AG20443 (cell line): ENCODE data around the gene SYNM.
"Not testable (repeated sequence)": the region's sequence is repeated elsewhere in the genome, so short reads cannot be mapped to it uniquely, and the experiment has no call there.

Experiments used
- DNase-seq: peaks from one replicate; pipeline ENCODE4 v3.0.0; 2012; ENCODE audit warnings: low spot score, mixed read lengths

Gene SYNM, protein sequence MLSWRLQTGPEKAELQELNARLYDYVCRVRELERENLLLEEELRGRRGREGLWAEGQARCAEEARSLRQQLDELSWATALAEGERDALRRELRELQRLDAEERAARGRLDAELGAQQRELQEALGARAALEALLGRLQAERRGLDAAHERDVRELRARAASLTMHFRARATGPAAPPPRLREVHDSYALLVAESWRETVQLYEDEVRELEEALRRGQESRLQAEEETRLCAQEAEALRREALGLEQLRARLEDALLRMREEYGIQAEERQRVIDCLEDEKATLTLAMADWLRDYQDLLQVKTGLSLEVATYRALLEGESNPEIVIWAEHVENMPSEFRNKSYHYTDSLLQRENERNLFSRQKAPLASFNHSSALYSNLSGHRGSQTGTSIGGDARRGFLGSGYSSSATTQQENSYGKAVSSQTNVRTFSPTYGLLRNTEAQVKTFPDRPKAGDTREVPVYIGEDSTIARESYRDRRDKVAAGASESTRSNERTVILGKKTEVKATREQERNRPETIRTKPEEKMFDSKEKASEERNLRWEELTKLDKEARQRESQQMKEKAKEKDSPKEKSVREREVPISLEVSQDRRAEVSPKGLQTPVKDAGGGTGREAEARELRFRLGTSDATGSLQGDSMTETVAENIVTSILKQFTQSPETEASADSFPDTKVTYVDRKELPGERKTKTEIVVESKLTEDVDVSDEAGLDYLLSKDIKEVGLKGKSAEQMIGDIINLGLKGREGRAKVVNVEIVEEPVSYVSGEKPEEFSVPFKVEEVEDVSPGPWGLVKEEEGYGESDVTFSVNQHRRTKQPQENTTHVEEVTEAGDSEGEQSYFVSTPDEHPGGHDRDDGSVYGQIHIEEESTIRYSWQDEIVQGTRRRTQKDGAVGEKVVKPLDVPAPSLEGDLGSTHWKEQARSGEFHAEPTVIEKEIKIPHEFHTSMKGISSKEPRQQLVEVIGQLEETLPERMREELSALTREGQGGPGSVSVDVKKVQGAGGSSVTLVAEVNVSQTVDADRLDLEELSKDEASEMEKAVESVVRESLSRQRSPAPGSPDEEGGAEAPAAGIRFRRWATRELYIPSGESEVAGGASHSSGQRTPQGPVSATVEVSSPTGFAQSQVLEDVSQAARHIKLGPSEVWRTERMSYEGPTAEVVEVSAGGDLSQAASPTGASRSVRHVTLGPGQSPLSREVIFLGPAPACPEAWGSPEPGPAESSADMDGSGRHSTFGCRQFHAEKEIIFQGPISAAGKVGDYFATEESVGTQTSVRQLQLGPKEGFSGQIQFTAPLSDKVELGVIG (N-terminal part only)

GRCh38 chr15:99104788-99105513, at the start of gene SYNM:
Gene SYNM, plus strand, starts transcription at chr15:99105080. Its CDS starts 120 bp downstream, at chr15:99105200.
- peak; percentile 94 for DNase-seq

DNA sequence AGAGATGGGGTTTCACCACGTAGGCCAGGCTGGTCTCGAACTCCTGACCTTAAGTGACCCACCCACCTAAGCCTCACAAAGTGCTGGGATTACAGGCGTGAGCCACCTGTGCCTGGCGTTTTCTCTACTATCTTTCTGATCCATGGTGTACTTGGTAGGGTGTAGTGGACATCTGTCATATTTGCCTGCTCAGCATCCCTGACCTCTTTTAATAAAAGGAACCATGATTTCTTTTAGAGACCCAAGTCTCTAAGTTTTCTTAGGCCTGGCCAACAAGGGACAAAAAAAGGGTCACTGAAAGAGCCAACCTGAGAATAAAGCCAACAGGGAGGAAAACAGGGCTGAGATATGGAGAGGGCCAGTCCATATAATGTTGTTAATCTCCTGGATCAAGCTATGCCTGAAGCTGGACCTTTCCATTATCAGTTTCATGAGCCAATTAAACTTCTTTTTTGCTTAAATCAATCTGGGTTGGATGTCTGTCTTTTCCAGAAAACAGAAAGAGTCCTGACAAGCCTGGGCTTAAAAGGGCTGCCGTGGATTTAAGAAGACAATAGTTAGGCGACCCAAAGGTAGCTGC, 49.2 kb upstream of the SYNM start:
- DNase-seq: no peak

GRCh38 chr15:99057020-99057419, 47.9 kb upstream of the SYNM start:
- no peak for DNase-seq

DNA sequence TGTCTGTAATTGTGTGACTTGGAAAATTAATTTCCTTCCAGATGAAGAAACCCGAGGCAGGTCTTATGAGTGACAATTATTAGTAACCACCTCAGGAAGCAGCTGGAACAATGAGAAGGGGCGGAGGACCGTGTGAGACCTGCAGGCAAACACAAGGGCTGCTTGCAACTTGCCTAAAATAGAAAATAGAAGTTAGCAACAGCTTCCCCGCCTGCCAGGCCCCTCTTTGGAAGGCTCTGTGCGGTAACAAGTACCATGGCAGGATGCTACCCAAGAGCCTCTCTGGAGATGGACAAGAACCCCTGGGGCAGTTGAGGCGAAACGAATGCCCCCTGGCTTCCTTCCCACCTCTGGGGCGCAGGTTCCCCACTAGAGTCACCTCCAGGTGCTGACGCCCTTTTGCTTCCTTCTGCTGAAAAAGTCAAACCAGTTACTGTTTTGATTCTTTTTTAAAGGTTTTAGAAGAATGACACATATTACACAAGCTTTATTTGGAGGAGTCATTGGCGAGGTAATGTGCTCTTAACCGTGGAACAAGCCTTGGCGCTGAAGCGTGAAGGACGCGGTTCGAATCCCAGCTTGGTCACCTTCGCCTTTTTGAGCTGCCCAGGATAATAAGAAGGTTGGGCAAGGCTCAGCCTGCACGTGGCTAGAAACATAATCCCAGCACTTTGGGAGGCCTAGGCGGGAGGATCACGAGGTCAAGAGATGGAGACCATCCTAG, 47.0 kb upstream of the SYNM start:
- no peak for DNase-seq

DNA sequence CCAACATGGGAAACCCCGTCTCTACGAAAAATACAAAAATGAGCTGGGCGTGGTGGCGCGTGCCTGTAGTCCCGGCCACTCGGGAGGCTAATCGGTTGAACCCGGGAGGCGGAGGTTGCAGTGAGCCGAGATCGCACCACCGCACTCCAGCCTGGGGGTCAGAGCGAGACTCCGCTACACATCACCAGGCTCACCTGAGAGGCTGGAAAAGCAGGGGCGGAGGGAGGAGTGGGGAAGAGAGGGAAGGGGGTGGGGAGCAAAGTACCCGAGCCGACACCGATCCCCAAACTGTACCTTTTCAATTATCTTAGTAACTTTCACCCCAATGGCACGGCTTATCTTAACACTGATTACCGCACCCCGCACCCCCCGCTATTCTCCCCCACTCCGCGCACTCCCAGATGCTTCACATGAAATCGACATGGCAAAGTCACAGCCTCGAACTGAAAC, 46.4 kb upstream of the SYNM start:
- DNase-seq: no peak

DNA sequence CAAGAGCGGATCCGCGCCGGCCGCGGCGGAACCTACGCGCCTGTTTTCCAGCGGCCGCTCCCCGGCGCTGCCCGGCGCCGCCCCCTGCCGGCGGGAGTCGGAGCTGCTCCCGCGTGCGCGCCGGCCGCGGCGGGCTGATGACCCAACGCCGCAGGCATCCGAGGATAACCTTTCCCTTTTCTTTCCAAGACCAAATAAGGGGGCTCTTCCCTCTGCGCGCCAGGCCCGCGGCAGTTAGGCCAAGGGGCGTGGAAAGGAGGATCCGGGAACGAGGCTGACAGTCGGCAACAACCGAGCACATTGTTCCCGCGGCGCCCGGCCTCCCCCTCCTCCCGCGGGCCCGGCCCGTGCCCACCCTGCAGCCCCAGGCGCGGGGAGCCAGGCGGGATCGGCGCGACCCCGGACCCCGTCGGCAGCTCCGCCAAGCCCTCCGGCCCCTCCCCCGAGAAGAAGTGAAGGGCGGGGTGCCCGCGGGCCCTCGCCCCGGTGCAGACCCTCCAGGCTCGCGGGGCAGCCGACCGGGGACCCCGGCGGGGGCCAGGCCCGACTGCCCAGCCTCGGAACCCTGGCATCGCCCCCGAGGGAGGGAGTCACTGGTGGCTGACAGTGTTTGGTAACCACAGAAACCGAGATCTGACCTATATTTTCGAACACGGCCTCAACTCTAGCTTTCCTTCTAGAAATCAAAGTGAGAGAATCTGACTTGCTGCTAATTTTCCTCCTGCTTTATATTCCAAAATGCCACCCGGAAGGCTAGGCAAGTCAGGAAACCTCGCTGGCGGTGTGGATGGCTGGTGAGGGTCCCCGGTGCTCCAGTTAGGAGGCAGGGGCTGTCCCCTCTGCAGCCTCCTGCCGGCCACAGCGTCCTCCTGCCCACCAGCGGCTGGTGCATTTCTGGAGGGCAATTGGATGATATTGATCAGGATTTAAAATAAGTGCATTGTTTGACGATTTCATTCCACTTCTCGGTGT, 45.6 kb upstream of the SYNM start:
- peak; percentile 97 for DNase-seq

DNA sequence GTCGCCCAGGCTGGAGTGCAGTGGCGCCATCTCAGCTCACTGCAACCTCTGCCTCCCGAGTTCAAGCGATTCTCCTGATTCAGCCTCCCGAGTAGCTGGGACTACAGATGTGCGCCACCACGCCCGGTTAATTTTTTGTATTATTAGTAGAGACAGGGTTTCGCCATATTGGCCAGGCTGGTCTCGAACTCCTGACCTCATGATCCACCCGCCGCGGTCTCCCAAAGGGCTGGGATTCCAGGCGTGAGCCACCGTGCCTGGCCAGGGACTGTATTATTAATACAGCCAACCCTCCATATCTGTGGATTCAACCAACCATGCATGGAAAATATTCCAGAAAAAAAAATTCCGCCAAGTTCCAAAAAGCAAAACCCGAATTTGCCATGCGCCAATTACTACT, 44.7 kb upstream of the SYNM start:
- not testable (repeated sequence) for DNase-seq

DNA sequence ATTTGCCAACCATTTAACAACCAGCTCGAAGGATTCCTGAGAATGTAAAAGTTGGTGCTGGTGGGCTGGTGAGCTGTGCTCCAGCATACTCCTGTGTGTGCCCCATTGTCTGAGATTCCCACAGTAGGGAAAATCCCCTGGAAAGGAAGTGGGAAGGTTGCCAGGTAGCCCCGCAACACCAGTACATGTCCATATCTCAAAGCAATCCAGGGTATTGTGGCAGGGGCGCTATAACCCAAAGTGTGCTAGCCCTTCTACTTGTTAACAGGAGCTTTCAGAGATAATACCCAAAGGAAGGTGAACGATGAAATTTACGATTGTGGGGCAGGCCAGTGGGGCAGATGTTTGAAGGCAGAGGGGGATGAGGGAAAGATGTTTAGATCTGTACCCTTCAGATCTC, 42.7 kb upstream of the SYNM start:
- DNase-seq: no peak

DNA sequence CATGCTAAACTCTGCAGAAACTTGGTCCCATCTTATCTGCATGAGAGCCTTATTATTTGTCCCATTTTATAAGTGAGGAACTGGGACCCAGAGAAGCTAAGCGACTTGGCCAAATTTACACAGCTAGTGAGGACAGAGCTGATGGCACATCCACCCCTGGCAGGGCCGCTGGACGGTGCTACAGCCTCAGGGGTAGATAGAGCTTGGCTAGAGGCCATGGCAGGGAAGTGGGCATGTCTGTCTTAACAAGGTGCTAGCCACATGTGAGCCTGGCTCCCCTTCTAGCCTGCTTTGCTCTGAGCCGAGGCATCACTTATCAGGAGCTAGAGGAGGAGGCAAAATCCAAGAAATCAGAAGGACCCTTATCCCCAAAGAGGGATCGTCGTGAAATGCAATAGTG, 36.7 kb upstream of the SYNM start:
- DNase-seq: no peak

DNA sequence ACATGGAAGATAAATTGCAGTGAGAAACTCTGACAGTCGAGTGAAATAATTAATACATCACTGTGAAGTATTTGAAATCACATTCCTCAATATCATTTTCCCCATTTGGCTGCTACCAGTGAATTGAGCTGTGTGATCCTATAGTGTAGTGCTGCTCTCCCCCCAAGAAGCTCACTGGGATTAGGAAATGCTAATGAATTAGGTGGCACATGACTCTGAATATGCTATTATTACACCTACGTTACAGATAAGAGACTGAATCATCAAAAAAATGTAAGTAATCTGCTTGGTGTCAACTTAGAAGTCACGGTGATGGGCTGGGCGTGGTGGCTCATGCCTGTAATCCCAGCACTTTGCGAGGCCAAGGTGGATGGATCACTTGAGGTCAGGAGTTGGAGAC, 34.7 kb upstream of the SYNM start:
- no peak for DNase-seq

DNA sequence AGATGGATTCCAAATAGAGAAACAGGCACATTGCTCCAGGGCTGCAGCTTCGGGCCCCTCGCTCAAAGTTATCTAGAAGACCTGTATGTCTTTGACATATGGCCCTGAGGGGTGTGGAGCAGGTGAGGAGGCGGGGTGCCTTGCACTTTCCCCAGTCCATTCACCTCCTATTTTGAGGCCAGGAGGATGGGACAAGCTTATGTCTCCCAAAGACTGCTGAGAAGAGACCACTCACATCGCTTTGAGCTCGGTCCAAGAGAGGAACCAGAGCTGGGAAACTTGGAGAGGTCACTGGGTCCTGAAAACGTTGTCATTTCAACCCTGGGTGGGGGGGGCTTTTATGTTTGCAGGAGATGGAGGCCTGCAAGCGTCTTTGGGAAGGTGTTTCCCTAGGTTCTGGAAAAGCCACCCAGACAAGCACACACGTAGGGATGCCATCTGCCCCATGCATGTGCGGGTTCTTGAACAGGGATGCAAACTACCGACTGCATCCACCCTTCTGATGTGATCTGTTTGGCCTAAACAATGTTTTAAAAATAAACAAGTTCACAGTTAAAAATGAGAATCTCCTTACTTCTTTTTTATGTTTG, 33.7 kb upstream of the SYNM start:
- DNase-seq: no peak

DNA sequence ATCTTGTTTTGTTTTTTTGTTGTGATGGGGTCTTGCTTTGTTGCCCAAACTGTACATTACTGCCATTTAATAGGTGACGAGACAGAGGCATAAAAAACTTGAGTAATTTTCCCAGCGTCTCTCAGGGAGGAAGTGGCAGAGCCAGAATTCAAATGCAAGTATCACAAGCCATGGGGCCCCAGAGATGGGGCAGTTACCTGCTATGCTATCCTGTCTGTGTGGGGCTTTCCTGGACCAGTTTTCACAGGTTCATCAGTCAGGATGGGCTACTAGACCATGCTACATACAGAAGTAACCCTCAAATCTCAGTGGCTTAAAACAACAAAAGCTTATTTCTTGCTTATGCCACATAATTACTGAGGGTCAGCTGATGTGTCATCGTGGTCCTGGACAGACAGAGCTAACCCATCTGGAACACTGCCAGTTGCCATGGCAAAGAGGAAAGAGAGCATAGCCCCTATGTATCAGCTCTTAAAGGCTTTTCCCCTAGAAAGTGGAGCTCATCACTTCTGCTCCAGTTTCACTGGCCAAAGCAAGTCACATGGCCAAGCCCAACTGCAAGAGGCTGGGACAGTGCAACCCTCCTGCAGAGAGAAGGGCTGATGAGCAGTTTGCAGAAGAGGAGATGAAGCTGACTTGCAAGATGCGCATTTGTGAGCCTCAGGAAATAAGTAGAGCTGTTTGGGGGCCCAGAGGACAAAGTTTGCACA, 31.7 kb upstream of the SYNM start:
- DNase-seq: no peak

GRCh38 chr15:99074446-99074845, 30.4 kb upstream of the SYNM start:
- DNase-seq: no peak

DNA sequence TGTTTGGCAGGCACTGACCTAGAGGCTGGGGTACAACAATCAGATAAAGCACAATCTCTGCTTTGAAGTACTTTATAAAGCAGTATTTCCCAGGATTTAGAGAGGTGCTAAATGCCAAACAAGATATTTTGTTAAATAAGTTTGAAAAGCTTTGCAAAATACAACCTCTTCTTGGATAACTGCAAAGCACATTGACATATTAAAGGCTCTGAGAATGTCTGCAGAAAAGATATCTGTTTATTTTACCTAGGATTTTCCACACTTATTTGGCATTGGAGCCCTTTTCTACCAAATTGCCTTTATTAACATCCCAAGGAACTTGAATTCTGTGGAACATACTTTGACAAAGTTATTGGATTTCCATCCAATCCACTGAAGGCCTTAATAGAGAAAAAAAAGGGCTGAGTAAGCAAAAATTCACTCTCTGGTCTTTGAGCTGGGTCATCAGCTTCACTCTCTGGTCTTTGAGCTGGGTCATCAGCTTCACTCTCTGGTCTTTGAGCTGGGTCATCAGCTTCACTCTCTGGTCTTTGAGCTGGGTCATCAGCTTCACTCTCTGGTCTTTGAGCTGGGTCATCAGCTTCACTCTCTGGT, 29.7 kb upstream of the SYNM start:
- not testable (repeated sequence) for DNase-seq

DNA sequence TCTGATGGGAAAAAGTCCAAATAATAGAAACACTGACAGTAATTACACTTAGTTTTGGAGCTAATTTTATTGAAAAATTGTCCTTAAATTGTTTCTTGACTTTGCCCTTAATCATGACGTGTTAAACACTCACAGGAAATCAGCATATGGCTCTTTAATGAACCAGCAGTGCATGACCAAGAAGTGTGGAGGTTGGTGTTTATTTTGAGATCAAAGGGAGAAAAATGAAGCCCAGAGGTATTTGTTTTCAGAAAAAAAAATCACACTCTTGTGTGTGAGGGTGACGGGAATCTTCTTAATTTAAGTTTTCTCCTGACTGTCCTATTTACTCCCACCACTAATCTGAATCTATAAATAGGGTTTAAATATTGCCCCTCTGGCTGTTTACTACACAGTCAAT, 28.8 kb upstream of the SYNM start:
- no peak for DNase-seq

DNA sequence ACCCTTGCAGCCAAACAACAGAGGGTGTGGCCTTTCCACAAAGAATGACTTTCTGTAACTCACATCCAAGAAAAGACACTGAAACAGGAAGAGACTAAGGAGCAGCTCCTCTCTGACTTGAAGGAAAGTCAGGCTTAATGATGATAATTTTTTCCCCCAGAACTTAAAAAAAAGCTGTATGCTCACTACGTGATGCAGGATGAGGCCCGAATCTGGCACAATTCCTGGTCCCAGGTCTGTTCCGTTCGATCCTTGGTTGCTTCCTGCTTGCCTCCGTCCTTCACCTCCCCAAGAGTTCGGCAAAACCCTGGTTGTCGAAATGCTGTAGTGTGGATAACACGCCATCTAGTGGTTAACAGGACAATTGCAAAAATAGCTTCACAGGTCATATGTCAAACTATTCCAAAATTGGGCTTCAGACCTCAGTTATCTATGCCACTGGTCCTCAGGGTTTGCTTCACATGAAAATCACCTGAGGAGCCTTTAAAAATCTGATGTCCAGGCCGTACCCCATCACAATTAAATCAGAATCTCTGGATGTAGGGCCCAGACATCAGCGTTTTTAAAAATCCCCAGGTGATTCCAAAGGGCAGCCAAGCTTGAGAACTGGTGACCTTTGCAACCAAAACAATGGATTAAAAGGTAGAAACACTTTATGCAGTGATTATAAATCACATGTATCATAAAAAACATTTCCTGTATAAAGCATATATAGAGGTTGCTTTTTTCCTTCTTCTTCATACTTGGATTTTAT, 28.1 kb upstream of the SYNM start:
- DNase-seq: peak; percentile 80

GRCh38 chr15:99082798-99083197, 22.1 kb upstream of the SYNM start:
- no peak for DNase-seq
